Cardiac muscle cell (in vitro differentiated cells and primary cell): ENCODE results near the gene TMA7. TPM values are rescaled to one million over a fixed set of nuclear protein-coding genes. Genes with fewer than 3 reads are reported as not detected.
A peak's percentile ranks its signal among the peaks of the same experiment; 100 is the strongest.

Experiments
- DNase-seq, 2 donors: peaks; one replicate each; pipeline versions ENCODE4 v3.0.0 to v3.0.0-alpha.2; 2010 to 2017; ENCODE audit warnings: low read depth in 1 of 2, low spot score in 1 of 2
- H3K27ac ChIP-seq: fragments of 200-600 bp; sonication (generic); 2 replicates; pipeline ENCODE4 v1.5.1; 2016
- H3K27me3 ChIP-seq: fragments of 200-600 bp; sonication (generic); 2 replicates; pipeline ENCODE4 v1.6.0; 2016; ENCODE audit warnings: control low read depth
- H3K36me3 ChIP-seq: fragments of 200-600 bp; sonication (generic); 2 replicates; pipeline ENCODE4 v1.5.1; 2016; ENCODE audit warnings: control low read depth
- H3K4me1 ChIP-seq: fragments of 200-600 bp; sonication (generic); 2 replicates; pipeline ENCODE4 v1.8.1; 2017; ENCODE audit warnings: low read depth, mild to moderate bottlenecking, mixed run types
- H3K4me3 ChIP-seq: fragments of 200-600 bp; sonication (generic); 2 replicates; pipeline ENCODE4 v1.5.1; 2016; ENCODE audit warnings: mild to moderate bottlenecking
- H3K9me3 ChIP-seq: fragments of 200-600 bp; sonication (generic); 2 replicates; pipeline ENCODE4 v1.5.1; 2017; ENCODE audit warnings: low read depth, mild to moderate bottlenecking, control low read depth
- polyA plus RNA-seq: library from polyadenylated mRNA; unstranded; fragments of >200 nt; fragmentation: Nextera tagmentation; extraction: Ambion mirVana; gene quantifications from 2 replicates; pipeline ENCODE4 v1.2.1, GENCODE V29; 2016
- total RNA-seq: library from RNA; depleted of rRNA; stranded (reverse); fragments of >200 nt; gene quantifications from 2 replicates; pipeline ENCODE4 v1.2.3, GENCODE V29; 2016
- TF ChIP-seq, protein P1 (sequence below): IDR thresholded peaks from 2 replicates; pipeline ENCODE4 v1.5.1; 2012; ENCODE audit warnings: low read depth, mild to moderate bottlenecking, low read length

Gene TMA7
- total and polyA plus RNA-seq, 2 experiments from 2014 or later: 172 to 609 TPM

- no peak for DNase-seq
- Histone ChIP-seq H3K27me3 (no peaks in the 10 kb centered on the region), H3K4me1 (peaks cover 3% of the 10 kb centered on the region), H3K4me3 (no peak overlapping the region), H3K9me3 (no peaks in the 10 kb centered on the region), H3K27ac (no peak overlapping the region), H3K36me3 (no peaks in the 10 kb centered on the region)
- TF ChIP-seq, protein P1, sequence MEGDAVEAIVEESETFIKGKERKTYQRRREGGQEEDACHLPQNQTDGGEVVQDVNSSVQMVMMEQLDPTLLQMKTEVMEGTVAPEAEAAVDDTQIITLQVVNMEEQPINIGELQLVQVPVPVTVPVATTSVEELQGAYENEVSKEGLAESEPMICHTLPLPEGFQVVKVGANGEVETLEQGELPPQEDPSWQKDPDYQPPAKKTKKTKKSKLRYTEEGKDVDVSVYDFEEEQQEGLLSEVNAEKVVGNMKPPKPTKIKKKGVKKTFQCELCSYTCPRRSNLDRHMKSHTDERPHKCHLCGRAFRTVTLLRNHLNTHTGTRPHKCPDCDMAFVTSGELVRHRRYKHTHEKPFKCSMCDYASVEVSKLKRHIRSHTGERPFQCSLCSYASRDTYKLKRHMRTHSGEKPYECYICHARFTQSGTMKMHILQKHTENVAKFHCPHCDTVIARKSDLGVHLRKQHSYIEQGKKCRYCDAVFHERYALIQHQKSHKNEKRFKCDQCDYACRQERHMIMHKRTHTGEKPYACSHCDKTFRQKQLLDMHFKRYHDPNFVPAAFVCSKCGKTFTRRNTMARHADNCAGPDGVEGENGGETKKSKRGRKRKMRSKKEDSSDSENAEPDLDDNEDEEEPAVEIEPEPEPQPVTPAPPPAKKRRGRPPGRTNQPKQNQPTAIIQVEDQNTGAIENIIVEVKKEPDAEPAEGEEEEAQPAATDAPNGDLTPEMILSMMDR: no peak
Measured at GRCh38 chr3:48432411-48433371, 7.4 kb upstream of the TMA7 start.

DNA sequence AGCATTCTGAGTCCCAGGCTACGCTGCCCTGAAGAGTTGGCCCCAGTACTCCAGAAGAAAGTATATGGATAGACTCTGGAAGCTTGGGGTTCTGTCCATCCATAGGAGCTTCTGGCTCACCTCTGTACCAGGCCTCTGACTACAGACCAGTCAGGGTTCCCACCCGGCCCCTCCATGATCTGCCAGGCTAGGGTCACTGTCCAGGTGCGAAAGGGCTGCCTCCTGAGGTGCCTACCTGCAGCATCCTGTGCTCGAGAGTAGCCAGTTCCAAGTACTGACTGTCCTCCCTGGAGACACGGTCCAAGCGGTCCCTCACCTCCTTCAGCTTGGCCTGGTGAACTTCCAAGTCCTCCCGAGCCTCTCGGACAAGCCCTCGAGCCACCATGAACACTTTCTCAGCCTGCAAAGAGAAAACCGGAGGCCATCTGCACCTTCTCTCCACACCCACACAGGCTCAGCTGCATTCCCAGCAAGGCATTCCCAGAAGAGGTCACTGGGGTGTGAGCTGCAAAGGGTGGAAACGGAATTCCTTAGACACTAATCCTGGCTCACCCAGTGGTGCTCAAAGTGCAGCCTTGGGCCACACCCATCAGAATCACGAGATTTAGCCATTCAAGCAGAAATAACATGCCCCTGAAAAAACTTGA, 6.5 kb upstream of the TMA7 start:
- H3K4me3 ChIP-seq: no peak overlapping the region
- H3K27ac ChIP-seq: no peak overlapping the region
- no peaks in the 10 kb centered on the region for H3K9me3 ChIP-seq
- TF ChIP-seq, protein P1: no peak
- no peaks in the 10 kb centered on the region for H3K36me3 ChIP-seq
- H3K27me3 ChIP-seq: no peaks in the 10 kb centered on the region
- DNase-seq: peak in 1 of 2 donors; percentile 36
- peaks cover 3% of the 10 kb centered on the region for H3K4me1 ChIP-seq

GRCh38 chr3:48434591-48435222, 5.3 kb upstream of the TMA7 start:
- no peak overlapping the region for H3K27ac ChIP-seq
- peaks cover 3% of the 10 kb centered on the region for H3K4me1 ChIP-seq
- H3K27me3 ChIP-seq: no peaks in the 10 kb centered on the region
- TF ChIP-seq, protein P1: no peak
- no peak overlapping the region for H3K4me3 ChIP-seq
- H3K9me3 ChIP-seq: no peaks in the 10 kb centered on the region
- DNase-seq: no peak
- no peaks in the 10 kb centered on the region for H3K36me3 ChIP-seq

DNA sequence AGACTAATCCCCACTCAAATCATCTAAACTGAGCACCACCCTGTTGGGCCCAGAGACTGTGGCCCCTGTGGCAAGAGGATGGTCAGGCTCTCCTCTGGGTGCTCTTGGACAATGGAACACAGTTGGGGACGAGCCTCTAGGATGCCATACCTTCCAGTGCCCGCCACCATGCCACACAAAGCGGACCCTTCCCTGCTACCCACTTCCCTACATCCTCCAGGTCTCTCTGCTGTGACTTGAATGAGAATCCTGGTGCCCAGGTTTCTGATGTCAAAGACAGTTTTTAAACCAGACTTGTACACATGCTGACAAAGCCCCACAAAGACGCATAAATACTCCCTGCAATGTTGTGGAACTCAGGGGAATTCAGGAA, 4.8 kb upstream of the TMA7 start:
- H3K4me3 ChIP-seq: no peak overlapping the region
- no peaks in the 10 kb centered on the region for H3K36me3 ChIP-seq
- no peak overlapping the region for H3K27ac ChIP-seq
- no peak for DNase-seq
- H3K9me3 ChIP-seq: no peaks in the 10 kb centered on the region
- H3K4me1 ChIP-seq: peaks cover under 1% of the 10 kb centered on the region
- H3K27me3 ChIP-seq: no peaks in the 10 kb centered on the region
- TF ChIP-seq, protein P1: no peak

GRCh38 chr3:48435774-48436476, 4.1 kb upstream of the TMA7 start:
- TF ChIP-seq, protein P1: peak; percentile 100
- DNase-seq: peak; percentile 88
- no peaks in the 10 kb centered on the region for H3K9me3 ChIP-seq
- H3K36me3 ChIP-seq: no peaks in the 10 kb centered on the region
- H3K27me3 ChIP-seq: no peaks in the 10 kb centered on the region
- no peak overlapping the region for H3K4me3 ChIP-seq
- H3K4me1 ChIP-seq: peaks cover 2% of the 10 kb centered on the region
- H3K27ac ChIP-seq: no peak overlapping the region
